ENCODE measurements around the gene MPRIP. TPM values are rescaled to one million over a fixed set of nuclear protein-coding genes. Genes with fewer than 3 reads are reported as not detected.

The MPRIP gene
- total RNA-seq, 2 experiments from 2014 or later = 145 to 157 TPM

DNA sequence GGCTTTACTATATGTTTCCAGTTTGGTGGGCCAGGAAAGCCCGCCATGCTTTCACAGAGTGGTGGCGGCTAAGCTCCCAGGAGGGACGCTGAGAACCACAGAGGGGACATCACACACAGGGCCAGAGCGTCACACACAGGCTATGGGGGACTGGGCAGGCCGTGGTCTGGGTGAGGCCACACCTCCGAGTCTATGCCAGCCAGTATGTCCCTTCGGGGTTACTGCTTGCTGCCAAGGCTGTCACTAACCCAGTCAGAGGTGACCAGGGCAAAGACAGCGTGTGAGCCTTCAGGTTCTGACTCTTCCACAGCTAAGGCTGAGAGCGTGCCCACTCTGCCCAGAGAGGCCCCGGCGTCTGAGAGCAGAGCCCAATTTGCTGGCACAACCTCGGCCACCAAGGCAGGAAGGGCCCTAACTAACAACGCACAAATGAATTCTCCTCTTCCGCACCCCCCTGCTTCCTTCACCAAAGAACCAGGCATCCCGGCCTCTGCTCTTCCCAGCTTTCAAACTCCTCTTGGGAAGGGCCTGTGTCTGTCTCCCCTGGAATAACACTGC lies 161.0 kb downstream of the MPRIP start:
- no peaks in the 10 kb centered on the region for H3K9me3 Mint-ChIP-seq
- ChIA-PET CTCF (interaction anchor here (1.0 kb wide), 1 partner anchor 62 kb away, joined by 3 read pairs; no protein-coding TSS in a partner anchor), POLR2A (no interaction called here)
- H3K4me1 Mint-ChIP-seq (ENCODE audit: low read depth) = peaks cover 22% of the 10 kb centered on the region
- no peaks in the 10 kb centered on the region for H3K27me3 Mint-ChIP-seq
- no peak overlapping the region for H3K4me3 Mint-ChIP-seq
- H3K27ac Mint-ChIP-seq = peak overlapping the region; percentile 91
- intact Hi-C loops (cut with micrococcal nuclease) = no loop called here
- H3K36me3 Mint-ChIP-seq = peaks cover 21% of the 10 kb centered on the region
- DNase-seq = no peak

DNA sequence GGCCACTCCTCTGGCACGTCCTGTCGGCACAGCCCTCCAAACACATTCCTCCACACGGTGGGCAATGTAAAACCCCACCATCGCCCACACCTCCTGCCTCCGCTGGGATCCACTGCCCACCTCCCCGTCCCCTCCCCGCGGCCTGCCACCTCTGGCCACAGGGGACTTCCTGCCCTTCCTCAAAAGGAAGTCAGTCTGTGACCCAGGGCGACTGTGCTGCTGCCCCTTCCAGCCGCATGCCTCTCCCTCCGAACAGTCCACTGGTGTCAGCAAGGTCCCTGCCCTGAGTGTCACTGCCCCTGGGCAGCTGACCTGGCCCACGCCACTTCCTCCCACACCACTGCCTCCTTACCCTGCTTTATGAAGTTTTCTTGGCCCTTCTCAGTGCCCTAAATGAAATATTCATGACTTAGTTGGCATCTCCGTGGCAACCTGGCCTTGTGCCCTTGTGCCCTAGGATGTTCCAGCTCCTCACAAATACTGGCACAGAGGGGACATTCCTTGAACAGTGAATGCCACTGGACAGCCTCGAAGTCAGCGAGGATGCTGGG lies 161.9 kb downstream of the MPRIP start:
- Mint-ChIP-seq H3K4me3 (peak overlapping the region; percentile 90), H3K4me1 (ENCODE audit: low read depth) (peaks cover 22% of the 10 kb centered on the region), H3K36me3 (peaks cover 21% of the 10 kb centered on the region), H3K9me3 (no peaks in the 10 kb centered on the region), H3K27ac (peak overlapping the region; percentile 91), H3K27me3 (no peaks in the 10 kb centered on the region)
- ChIA-PET POLR2A (no interaction called here), CTCF (interaction anchor here (1.2 to 1.6 kb wide), 2 partner anchors 22 to 62 kb away, joined by 3 read pairs; no protein-coding TSS in a partner anchor)
- no peak for DNase-seq
- intact Hi-C loops (cut with micrococcal nuclease) = no loop called here

DNA sequence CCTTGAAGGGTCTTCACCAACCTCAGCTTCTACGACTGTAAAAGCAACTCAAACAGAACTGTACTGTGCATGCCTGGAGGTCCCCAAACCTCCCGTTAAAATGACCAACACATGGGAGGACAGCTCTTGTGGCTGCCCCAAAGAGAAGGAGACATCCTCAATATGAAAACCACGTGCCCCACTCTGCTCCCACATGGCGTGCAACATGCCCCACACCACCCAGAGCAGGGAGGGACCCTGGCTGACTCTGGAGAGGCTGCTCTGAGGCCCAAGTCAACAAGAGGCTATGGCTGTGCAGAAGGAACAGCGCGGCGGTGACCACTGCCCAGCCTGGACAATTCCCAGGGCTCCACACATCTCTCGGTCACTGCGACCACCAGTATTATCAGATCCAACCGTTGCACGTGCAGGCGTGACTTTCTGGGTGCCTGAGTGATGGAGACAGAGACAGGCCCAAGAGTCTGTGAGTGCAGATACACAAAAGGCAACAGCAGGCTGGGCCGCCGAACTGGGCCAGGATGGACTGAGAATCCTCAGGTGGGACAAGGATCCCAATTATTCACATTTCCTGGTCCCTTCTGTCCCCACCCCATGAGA lies 162.5 kb downstream of the MPRIP start:
- H3K9me3 Mint-ChIP-seq = no peaks in the 10 kb centered on the region
- peak overlapping the region; percentile 91 for H3K27ac Mint-ChIP-seq
- CTCF ChIA-PET = interaction anchor here (1.2 to 1.6 kb wide), 3 partner anchors 19 to 63 kb away, joined by 3 to 5 read pairs (median 3); no protein-coding TSS in a partner anchor
- intact Hi-C loops (cut with micrococcal nuclease) = loop anchor here (5.0 kb wide), 2 partner anchors 162 to 202 kb away; partner anchors contain the start of gene MPRIP
- no peaks in the 10 kb centered on the region for H3K27me3 Mint-ChIP-seq
- no peak for DNase-seq
- H3K36me3 Mint-ChIP-seq = peaks cover 21% of the 10 kb centered on the region
- peaks cover 22% of the 10 kb centered on the region for H3K4me1 Mint-ChIP-seq (ENCODE audit: low read depth)
- H3K4me3 Mint-ChIP-seq = peak overlapping the region; percentile 90
- POLR2A ChIA-PET = interaction anchor here (0.9 to 1.3 kb wide), 2 partner anchors 21 to 76 kb away, joined by 4 read pairs; partner anchors contain the start of gene COPS3

DNA sequence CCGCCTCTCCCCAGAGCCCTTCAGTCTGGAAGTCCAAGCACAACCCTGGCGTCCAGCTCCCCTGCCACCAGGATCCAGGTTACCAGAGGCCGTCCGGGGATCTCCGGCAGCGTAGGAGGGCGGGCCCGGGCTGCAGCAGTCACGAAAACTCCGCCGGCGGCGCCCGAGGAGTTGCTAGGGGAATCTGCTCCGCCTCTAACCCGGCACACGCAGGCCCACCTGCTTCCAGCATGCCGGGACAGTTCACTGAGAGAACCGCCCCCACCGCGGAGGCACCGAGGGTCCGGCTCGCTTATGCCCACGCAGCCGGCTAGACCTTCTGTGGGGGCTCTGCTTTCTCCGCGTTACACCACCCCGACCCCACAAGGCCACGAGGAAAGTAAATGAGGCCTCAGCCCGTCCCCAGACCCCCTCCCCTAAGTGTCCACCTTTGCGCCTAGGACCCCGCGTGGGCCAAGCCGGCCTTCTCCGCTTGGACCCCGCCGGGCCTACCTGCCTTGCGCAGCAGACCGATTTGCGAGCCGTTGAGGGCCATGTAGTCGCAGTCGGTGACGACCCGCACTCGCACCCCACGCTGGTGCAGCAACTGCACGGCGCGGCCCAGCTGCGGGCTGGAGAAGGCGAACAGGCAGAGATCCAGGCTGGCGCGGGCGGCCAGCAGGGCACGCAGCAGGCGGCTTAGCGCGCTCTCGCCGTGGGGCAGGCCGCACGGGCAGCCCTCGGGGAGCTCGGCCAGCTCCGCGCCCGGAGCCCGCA lies 163.3 kb downstream of the MPRIP start:
- CTCF ChIA-PET = interaction anchor here (1.0 to 1.6 kb wide), 4 partner anchors 19 to 64 kb away, joined by 3 to 5 read pairs (median 3); no protein-coding TSS in a partner anchor
- DNase-seq = peak; percentile 84
- H3K27me3 Mint-ChIP-seq = no peaks in the 10 kb centered on the region
- intact Hi-C loops (cut with micrococcal nuclease) = loop anchor here (1.0 to 5.0 kb wide), 4 partner anchors 26 to 203 kb away; partner anchors contain the start of genes FLCN and MPRIP
- no peaks in the 10 kb centered on the region for H3K9me3 Mint-ChIP-seq
- H3K27ac Mint-ChIP-seq = peak overlapping the region; percentile 91
- H3K4me1 Mint-ChIP-seq (ENCODE audit: low read depth) = peaks cover 22% of the 10 kb centered on the region
- H3K36me3 Mint-ChIP-seq = peaks cover 21% of the 10 kb centered on the region
- POLR2A ChIA-PET = interaction anchor here (0.9 to 1.3 kb wide), 2 partner anchors 21 to 76 kb away, joined by 4 read pairs; partner anchors contain the start of gene COPS3
- H3K4me3 Mint-ChIP-seq = peak overlapping the region; percentile 90

DNA sequence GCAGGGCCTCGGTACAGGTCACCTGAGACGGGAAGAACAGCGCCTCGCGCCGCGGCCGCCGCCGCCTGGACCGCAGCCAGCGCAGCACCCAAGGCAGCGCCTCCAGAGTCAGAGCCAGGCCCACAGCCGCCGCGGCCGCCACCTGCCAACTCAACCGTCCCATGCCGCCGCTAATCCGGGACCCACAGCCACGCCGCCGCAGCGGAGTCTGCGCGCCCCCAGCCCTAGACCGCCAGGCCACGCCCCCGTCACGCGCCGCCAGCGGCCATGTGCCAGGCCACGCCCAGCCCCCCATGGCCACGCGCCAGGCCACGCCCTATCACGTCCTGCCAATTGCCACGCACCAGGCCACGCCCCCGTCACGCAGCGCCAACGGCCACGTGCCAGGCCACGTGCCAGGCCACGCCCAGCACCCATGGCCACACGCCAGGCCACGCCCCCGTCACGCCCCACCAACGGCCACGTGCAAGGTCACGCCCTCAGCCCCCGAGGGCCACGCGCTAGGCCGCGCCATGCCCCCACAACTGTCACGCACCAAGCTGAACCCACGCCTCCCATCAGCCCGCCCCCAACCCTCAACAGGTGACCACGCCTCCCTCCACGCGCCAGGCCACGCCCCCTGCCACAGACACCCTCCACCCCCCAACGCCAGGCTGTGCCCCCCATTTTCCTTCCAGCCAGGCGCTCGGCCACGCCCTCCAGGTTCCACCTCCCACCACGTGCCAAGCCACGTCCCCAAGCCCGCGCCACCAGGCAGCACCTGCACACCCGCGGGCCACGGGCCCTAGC lies 164.1 kb downstream of the MPRIP start, which contains the start of gene PLD6:
Gene PLD6 (minus strand): TSS at position 210 of the 789 bp plus-strand sequence. CDS start 47 bp downstream, at position 163.
- H3K36me3 Mint-ChIP-seq = peaks cover 20% of the 10 kb centered on the region
- peak within 1 kb of the TSS; percentile 91 for H3K27ac Mint-ChIP-seq
- H3K27me3 Mint-ChIP-seq = no peaks in the 10 kb centered on the region
- no peaks in the 10 kb centered on the region for H3K9me3 Mint-ChIP-seq
- H3K4me1 Mint-ChIP-seq (ENCODE audit: low read depth) = peaks cover 22% of the 10 kb centered on the region
- intact Hi-C loops (cut with micrococcal nuclease) = loop anchor here (1.0 to 5.0 kb wide), 4 partner anchors 27 to 204 kb away; partner anchors contain the start of genes FLCN and MPRIP
- H3K4me3 Mint-ChIP-seq = peak within 1 kb of the TSS; percentile 90
- DNase-seq = peak; percentile 93
- ChIA-PET POLR2A (interaction anchor here (1.3 kb wide), 1 partner anchor 75 kb away, joined by 4 read pairs; the partner anchor contains the start of gene COPS3), CTCF (interaction anchor here (1.0 to 1.7 kb wide), 2 partner anchors 25 to 65 kb away, joined by 3 to 9 read pairs; no protein-coding TSS in a partner anchor)

DNA sequence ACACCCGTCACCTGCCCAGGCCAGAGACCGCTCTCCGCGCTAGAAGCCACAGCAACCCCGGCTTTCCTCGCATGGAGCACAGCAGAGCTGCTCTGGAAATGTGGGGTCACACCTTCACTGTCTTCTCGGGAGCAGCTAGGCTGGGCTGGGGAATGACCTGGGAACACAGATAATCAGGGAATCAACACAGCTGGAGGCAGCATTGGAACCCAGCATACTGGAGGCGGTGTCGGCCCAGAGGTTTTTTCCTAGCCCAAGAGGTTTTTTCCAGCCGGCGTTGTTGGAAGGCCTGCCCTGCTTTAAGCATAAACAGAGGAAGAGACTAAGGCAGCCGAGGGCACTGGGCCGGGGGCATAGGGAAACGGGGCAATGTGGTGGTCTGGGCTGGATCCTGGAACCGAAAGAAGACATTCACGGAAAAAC lies 164.7 kb downstream of the MPRIP start:
- Mint-ChIP-seq H3K27me3 (no peaks in the 10 kb centered on the region), H3K36me3 (peaks cover 18% of the 10 kb centered on the region), H3K4me3 (peak overlapping the region; percentile 26), H3K4me1 (ENCODE audit: low read depth) (peaks cover 22% of the 10 kb centered on the region), H3K9me3 (no peaks in the 10 kb centered on the region), H3K27ac (no peak overlapping the region)
- intact Hi-C loops (cut with micrococcal nuclease) = loop anchor here (1.0 to 5.0 kb wide), 4 partner anchors 28 to 205 kb away; partner anchors contain the start of genes FLCN and MPRIP
- ChIA-PET POLR2A (no interaction called here), CTCF (interaction anchor here (1.7 kb wide), 1 partner anchor 65 kb away, joined by 9 read pairs; no protein-coding TSS in a partner anchor)
- no peak for DNase-seq

DNA sequence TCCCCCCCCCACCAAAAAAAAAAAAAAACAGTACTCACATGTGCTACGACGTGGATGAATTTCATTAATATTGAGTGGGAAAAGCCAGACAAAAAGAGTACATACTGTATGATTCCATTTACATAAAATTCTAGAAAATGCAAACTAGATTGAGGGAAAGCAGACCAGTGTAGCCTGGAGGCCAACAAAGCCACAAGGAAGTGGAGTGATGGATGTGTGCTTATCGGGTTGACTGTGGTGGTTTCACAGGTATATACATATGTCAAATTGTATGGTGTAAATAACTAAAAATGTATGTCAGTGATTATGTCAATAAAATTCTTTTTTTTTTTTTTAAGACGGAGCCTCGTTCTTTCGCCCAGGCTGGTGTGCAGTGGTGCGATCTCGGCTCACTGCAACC lies 165.7 kb downstream of the MPRIP start:
- intact Hi-C loops (cut with micrococcal nuclease) = loop anchor here (2.0 to 5.0 kb wide), 3 partner anchors 29 to 206 kb away; partner anchors contain the start of genes FLCN and MPRIP
- POLR2A ChIA-PET = no interaction called here

DNA sequence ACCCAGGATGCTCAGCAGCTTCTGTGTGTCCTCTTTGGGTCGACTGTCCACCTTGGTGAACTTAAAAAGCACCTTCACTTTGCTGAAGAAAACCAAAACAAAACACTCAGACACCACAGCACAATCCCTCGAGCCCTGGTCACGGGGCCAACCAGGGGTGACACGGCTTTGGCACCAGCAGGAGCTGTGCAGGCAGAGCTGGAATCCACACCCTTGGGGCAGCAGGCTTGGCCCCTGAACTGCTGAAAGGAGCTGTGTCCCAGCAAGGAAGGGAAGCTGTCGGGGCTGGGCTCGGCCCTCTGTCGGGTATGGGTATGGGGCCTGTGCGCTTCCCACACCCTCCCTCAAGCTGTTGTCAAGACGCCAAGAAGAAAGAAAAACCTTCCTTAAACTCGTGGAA lies 171.5 kb downstream of the MPRIP start:
- ChIA-PET POLR2A (no interaction called here), CTCF (no interaction called here)
- no peak for DNase-seq
- Mint-ChIP-seq H3K4me1 (ENCODE audit: low read depth) (no peaks in the 10 kb centered on the region), H3K27ac (no peak overlapping the region), H3K27me3 (no peaks in the 10 kb centered on the region), H3K4me3 (no peak overlapping the region), H3K36me3 (peaks cover 20% of the 10 kb centered on the region), H3K9me3 (no peaks in the 10 kb centered on the region)
- intact Hi-C loops (cut with micrococcal nuclease) = no loop called here

More for the DNA sequence above, 165.7 kb downstream of the MPRIP start:
- no peak overlapping the region for H3K4me3 Mint-ChIP-seq
- CTCF ChIA-PET = interaction anchor here (0.8 to 1.7 kb wide), 2 partner anchors 63 to 66 kb away, joined by 3 to 9 read pairs; no protein-coding TSS in a partner anchor
- peaks cover 12% of the 10 kb centered on the region for H3K36me3 Mint-ChIP-seq
- no peak for DNase-seq
- H3K27me3 Mint-ChIP-seq = no peaks in the 10 kb centered on the region
- peaks cover 22% of the 10 kb centered on the region for H3K4me1 Mint-ChIP-seq (ENCODE audit: low read depth)
- H3K9me3 Mint-ChIP-seq = no peaks in the 10 kb centered on the region
- H3K27ac Mint-ChIP-seq = no peak overlapping the region

DNA sequence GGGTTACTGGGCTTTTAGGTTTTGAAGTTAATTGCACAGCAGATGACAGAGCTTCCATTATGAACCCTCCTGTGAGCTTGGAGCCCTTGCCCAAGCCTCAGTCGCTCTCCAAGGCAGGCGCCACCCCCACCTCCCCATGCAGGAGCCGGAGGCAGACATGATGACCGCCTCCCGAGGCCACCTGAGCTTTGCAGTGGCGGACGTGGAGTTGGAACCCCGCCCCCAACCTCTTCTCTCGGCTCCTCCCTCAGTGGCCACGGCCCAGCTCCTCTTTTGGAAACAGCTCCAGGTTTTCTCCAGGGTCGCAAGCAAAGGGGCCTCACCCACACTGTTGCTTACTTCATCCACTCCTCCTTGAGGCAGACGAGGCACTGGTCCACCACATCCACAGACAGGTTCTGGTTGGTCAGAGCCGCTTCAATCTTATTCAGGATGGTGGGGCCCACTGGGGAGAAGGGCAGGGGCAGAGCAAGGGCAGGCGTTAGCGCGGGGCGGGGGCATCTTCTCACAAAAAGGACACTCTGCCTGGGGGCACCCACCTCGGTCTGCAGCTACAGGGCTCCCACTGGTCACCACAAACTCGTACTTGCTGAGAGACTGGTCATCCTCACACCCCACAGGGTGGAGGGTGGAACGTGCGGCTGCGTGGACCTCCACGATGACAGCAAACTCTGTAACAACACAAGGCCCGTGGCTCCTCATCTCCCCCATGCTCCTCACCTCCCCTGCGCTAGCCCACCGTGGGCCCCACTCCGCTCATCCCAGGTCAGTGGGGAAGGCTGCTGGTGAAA lies 172.6 kb downstream of the MPRIP start:
- intact Hi-C loops (cut with micrococcal nuclease) = no loop called here
- Mint-ChIP-seq H3K9me3 (no peaks in the 10 kb centered on the region), H3K27ac (no peak overlapping the region), H3K27me3 (no peaks in the 10 kb centered on the region), H3K36me3 (peaks cover 23% of the 10 kb centered on the region), H3K4me1 (ENCODE audit: low read depth) (no peaks in the 10 kb centered on the region), H3K4me3 (no peak overlapping the region)
- ChIA-PET CTCF (no interaction called here), POLR2A (no interaction called here)
- DNase-seq = no peak

DNA sequence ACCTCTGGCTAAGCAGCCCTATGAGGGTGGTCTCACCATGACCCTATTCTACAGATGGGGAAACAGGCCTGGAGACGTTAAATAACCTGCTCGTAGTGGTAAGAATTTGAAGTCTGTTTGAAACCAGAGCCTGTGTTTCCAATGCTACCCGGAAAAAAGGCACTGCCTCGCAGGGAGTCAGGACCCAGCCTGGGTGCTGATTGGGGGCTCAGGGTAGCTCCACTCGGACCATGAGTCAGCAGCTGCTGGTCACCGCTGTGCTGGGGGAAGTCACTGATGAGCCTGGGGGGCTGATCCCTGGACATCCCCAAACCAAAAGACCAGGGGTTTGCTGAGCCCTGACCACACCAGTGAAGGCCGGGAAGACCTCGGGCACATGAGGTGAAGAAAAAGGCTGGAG lies 173.3 kb downstream of the MPRIP start:
- H3K36me3 Mint-ChIP-seq = peaks cover 28% of the 10 kb centered on the region

More for the DNA sequence above, 173.3 kb downstream of the MPRIP start:
- H3K4me1 Mint-ChIP-seq (ENCODE audit: low read depth) = no peaks in the 10 kb centered on the region
- no peaks in the 10 kb centered on the region for H3K9me3 Mint-ChIP-seq
- ChIA-PET CTCF (no interaction called here), POLR2A (no interaction called here)
- no peak for DNase-seq
- H3K27ac Mint-ChIP-seq = no peak overlapping the region
- H3K27me3 Mint-ChIP-seq = no peaks in the 10 kb centered on the region
- H3K4me3 Mint-ChIP-seq = no peak overlapping the region
- intact Hi-C loops (cut with micrococcal nuclease) = no loop called here

All from activated CD4-positive, alpha-beta memory T cell treated with anti-CD3 and anti-CD28 coated beads for 36 hours (primary cell).